Tibial artery (tissue), 4 donors: ENCODE data around the gene STAT5B.

ENCODE experiments used
- DNase-seq, 2 donors: peaks; one replicate each; pipeline ENCODE4 v3.0.0-alpha.2; 2019
- H3K27ac ChIP-seq, 2 donors: fragments of 200-600 bp; sonication (generic) in 1 of 2; 1 replicate in 1 of 2; 2 replicates in 1 of 2; pipeline ENCODE4 v1.5.1; 2018 to 2019; ENCODE audit warnings: mild to moderate bottlenecking in 1 of 2
- H3K27me3 ChIP-seq, 2 donors: fragments of 200-600 bp; sonication (generic) in 1 of 2; one replicate each; pipeline versions ENCODE4 v1.5.1 to v1.6.0; 2016 to 2019
- H3K36me3 ChIP-seq, 3 donors: fragments of 200-600 bp; sonication (generic) in 2 of 3; one replicate each; pipeline ENCODE4 v1.5.1; 2016 to 2019; ENCODE audit warnings: mild to moderate bottlenecking in 2 of 3
- H3K4me1 ChIP-seq, 4 donors: fragments of 200-600 bp; sonication (generic) in 2 of 4; 1 replicate in 3 of 4; 2 replicates in 1 of 4; pipeline ENCODE4 v1.5.1; 2016 to 2019
- H3K4me3 ChIP-seq, 2 donors: fragments of 200-600 bp; sonication (generic) in 1 of 2; 1 replicate in 1 of 2; 2 replicates in 1 of 2; pipeline ENCODE4 v1.5.1; 2018 to 2019; ENCODE audit warnings: mild to moderate bottlenecking in 2 of 2
- H3K9me3 ChIP-seq, 3 donors: fragments of 200-600 bp; sonication (generic) in 1 of 3; one replicate each; pipeline ENCODE4 v1.5.1; 2016 to 2019
- intact Hi-C: fragments of 100-400 bp; cut with DNase I; formaldehyde crosslinking; loops from one replicate; pipeline ENCODE4 v1.15.0; 2023; ENCODE audit warnings: low total_unique reads
- TF ChIP-seq, protein P1 (sequence below), 2 experiments: fragments of 200-600 bp in 1 of 2; fragments of 450-650 bp in 1 of 2; IDR thresholded peaks; one replicate each; pipeline ENCODE4 v1.5.1; 2017 to 2019; ENCODE audit warnings: antibody characterized with exemption in 2 of 2, mild to moderate bottlenecking in 1 of 2, moderate library complexity in 1 of 2

STAT5B gene

DNA sequence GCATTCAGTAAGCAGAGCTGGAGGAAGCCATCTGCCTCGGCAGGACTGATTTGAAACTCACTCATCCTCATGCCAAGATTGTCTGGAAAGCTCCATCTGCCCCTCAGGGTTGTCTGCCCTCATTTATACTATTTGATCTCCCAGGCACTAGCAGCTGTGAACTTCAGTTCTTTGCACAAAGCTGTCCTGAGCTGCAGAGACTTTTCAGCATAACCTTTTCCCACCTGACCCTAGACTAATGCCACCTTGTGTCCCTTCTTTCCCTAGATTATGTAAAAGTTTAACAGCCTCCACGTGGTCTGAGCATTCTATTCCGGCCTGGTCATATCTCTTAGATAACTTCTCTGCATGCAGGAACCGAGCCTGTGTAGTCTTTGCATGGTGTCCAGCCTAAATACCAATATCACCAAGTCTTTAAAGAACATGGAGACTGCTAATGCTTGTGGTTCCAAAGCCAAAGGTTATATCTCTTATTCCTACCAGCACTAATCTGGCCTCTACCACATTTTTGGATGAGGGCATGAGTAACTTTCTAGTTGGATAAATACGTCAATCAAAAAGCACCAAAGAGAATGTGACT lies 41.2 kb upstream of the STAT5B start:
- TF ChIP-seq, protein P1, sequence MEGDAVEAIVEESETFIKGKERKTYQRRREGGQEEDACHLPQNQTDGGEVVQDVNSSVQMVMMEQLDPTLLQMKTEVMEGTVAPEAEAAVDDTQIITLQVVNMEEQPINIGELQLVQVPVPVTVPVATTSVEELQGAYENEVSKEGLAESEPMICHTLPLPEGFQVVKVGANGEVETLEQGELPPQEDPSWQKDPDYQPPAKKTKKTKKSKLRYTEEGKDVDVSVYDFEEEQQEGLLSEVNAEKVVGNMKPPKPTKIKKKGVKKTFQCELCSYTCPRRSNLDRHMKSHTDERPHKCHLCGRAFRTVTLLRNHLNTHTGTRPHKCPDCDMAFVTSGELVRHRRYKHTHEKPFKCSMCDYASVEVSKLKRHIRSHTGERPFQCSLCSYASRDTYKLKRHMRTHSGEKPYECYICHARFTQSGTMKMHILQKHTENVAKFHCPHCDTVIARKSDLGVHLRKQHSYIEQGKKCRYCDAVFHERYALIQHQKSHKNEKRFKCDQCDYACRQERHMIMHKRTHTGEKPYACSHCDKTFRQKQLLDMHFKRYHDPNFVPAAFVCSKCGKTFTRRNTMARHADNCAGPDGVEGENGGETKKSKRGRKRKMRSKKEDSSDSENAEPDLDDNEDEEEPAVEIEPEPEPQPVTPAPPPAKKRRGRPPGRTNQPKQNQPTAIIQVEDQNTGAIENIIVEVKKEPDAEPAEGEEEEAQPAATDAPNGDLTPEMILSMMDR (IDR thresholded peaks at IDR 0.05), result no peak
- Histone ChIP-seq H3K36me3 (peaks cover 53 to 89% (median 89%) of the 10 kb centered on the region in 3 donors), H3K27ac (no peak overlapping the region), H3K9me3 (no peaks in the 10 kb centered on the region), H3K27me3 (no peaks in the 10 kb centered on the region), H3K4me3 (no peak overlapping the region), H3K4me1 (peaks cover 2 to 19% (median 11%) of the 10 kb centered on the region in 4 donors)
- intact Hi-C loops, result no loop called here
- DNase-seq, result no peak

DNA sequence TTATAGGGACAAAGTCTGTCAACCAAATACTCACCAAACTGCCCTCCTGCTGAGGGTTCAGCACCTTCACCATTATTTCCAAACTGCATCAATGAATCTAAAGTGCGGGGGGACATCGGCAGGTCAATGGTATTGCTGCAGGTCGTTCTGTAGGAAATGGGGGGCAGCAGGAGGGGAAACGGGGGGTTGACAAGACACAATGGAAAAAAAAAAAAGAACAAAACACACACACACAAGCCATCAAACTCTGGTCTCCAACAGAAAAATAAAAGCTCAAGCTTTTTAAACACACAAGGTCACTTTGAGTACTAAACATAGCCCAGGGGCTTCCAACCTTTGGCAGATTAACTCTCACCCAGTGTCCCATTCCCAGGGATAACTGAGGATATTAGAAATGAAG lies 40.6 kb upstream of the STAT5B start:
- no peak overlapping the region for H3K27ac ChIP-seq
- H3K36me3 ChIP-seq, result peaks cover 47 to 83% (median 83%) of the 10 kb centered on the region in 3 donors
- TF ChIP-seq, protein P1 (IDR thresholded peaks at IDR 0.05), result no peak
- no peak overlapping the region for H3K4me3 ChIP-seq
- H3K4me1 ChIP-seq, result peaks cover 8 to 25% (median 17%) of the 10 kb centered on the region in 4 donors
- intact Hi-C loops, result no loop called here
- no peak for DNase-seq
- no peaks in the 10 kb centered on the region for H3K9me3 ChIP-seq
- H3K27me3 ChIP-seq, result no peaks in the 10 kb centered on the region

DNA sequence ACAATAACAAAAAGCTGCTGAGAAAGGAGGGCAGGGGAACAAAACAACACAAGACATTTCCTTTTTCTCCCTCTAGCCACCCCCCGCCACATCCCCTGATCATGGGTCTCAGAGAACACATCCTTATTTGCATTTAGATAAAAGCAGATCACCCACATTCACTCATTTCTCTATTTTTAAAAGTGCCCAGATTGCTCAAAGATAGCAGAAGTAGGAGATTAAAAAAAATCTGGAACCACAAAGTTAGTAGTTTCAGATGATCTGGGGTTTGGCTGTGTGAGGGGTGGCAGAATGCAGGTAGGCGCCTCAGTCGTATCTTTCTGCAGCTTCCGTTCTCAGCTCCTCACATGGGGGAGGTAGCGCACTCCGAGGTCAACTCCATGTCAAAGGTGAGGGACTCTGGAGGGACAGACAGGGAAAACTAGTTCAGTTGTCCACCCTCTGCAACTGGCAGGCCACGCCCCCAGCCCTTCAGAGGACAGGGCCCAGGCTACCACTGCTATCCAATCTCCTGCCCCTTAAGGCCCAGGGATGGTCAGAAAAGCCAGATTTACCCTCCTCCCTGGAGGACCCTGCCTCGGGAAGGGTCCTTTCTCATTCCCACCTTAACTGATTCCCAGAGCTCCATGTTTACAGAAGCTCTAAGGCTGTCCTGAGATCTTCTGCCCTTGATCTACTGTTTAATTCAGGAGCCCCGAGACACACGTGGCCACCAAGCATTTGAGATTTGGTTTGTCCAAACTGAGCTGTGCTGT lies 39.4 kb upstream of the STAT5B start:
- Histone ChIP-seq H3K4me1 (peaks cover 12 to 34% (median 22%) of the 10 kb centered on the region in 4 donors), H3K27me3 (no peaks in the 10 kb centered on the region), H3K27ac (no peak overlapping the region), H3K9me3 (no peaks in the 10 kb centered on the region), H3K36me3 (peaks cover 42 to 80% (median 73%) of the 10 kb centered on the region in 3 donors), H3K4me3 (no peak overlapping the region)
- no peak for DNase-seq
- TF ChIP-seq, protein P1 (IDR thresholded peaks at IDR 0.05), result no peak
- intact Hi-C loops, result no loop called here

DNA sequence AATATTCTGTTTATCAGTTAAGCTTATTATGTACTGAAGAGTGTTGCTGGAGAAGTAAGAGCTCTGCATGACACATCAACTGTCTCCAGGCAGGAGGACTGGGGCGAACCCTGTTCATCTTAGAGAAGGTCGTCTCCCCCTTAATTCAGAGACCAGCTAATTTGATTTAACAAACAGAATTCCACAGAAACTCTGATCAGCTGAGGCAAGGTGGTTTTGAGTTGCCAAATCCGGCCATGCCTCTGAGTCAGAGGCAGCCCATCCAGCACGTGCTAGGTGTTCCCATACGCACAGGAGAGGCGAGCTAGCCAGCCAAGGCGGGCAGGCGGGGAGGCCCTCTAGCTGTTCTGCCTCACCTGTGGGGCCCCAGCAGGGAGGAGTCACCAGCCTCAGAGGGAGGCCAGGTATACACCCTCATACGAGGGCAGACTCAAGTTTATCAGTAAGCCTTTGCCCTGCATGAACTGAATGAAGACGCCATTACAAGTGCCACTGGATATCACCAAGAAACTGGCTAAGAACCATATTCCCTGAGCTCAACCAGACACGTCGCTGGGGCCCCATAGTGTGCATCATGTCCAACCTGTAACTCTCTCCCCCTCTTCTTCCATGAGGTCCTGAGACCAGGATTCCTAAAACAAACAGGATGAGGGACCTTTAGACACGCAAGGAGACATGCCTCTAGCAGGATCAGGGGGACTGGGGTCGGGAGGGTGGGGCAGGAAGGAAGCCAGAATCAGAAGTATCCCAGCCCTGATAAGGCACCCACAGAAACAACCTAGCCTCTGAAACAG lies 37.8 kb upstream of the STAT5B start:
- Histone ChIP-seq H3K4me1 (peaks cover 12 to 29% (median 19%) of the 10 kb centered on the region in 4 donors), H3K9me3 (no peaks in the 10 kb centered on the region), H3K36me3 (peaks cover 33 to 82% (median 73%) of the 10 kb centered on the region in 3 donors), H3K27me3 (no peaks in the 10 kb centered on the region), H3K27ac (peak overlapping the region; percentile 28 to 83), H3K4me3 (no peak overlapping the region)
- TF ChIP-seq, protein P1 (IDR thresholded peaks at IDR 0.05), result no peak
- DNase-seq, result no peak
- intact Hi-C loops, result no loop called here

DNA sequence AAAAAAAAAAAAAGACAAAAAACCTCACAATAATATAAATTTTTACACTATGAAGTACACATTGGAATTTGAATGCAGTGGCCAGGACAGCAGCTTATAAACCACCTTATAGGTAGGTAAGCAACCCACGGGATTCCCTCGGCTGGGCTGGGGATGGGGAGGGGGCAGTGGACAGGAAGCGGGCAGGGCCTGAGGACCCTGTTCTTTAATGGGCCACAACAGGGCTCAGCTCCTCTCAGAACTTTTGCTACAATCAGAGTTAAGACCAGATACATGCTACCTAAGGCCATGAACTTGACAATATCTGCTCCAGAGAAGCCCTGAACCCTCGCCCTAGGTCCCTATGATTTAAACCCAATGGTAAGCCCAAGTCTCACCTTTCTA lies 37.2 kb upstream of the STAT5B start:
- no peaks in the 10 kb centered on the region for H3K9me3 ChIP-seq
- peak overlapping the region; percentile 28 to 83 for H3K27ac ChIP-seq
- intact Hi-C loops, result no loop called here
- H3K36me3 ChIP-seq, result peaks cover 33 to 82% (median 73%) of the 10 kb centered on the region in 3 donors
- H3K27me3 ChIP-seq, result no peaks in the 10 kb centered on the region
- TF ChIP-seq, protein P1 (IDR thresholded peaks at IDR 0.05), result no peak
- no peak overlapping the region for H3K4me3 ChIP-seq
- DNase-seq, result no peak
- H3K4me1 ChIP-seq, result peaks cover 12 to 31% (median 19%) of the 10 kb centered on the region in 4 donors
